OCI-LY3 (cell line): ENCODE results near the gene TSPAN3.

Source experiments
- EZH2phosphoT487 ChIP-seq: fragments of 200-600 bp; shearing (Covaris generic); IDR thresholded peaks from 2 replicates; pipeline ENCODE4 v1.6.1; 2018; ENCODE audit warnings: antibody characterized with exemption, mixed run types, low read depth
- TF ChIP-seq, protein P1 (sequence below): fragments of 200-600, 300-600 bp; sonication (generic); IDR thresholded peaks from 2 replicates; pipeline ENCODE4 v1.5.1; 2014; ENCODE audit warnings: antibody characterized with exemption, low read length, low read depth

DNA sequence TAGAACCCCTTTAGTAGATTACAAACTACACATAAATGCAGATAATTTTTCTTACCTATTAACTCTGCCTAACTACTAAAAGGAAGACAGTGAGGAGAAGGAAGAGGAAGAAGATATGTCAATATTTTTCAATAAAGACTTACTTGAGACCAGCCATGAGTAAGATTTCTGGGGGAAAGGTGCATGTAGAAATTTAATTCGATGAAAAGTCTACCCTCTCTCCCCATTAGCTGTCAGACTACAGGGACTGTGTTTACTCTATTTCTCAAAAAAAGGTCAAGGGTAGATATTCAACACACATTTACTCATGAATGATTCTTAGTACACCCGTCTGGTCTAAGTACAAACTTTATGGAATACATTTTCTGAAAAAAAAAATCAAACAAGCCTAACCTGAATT, 6.8 kb downstream of the TSPAN3 start:
- TF ChIP-seq, protein P1, sequence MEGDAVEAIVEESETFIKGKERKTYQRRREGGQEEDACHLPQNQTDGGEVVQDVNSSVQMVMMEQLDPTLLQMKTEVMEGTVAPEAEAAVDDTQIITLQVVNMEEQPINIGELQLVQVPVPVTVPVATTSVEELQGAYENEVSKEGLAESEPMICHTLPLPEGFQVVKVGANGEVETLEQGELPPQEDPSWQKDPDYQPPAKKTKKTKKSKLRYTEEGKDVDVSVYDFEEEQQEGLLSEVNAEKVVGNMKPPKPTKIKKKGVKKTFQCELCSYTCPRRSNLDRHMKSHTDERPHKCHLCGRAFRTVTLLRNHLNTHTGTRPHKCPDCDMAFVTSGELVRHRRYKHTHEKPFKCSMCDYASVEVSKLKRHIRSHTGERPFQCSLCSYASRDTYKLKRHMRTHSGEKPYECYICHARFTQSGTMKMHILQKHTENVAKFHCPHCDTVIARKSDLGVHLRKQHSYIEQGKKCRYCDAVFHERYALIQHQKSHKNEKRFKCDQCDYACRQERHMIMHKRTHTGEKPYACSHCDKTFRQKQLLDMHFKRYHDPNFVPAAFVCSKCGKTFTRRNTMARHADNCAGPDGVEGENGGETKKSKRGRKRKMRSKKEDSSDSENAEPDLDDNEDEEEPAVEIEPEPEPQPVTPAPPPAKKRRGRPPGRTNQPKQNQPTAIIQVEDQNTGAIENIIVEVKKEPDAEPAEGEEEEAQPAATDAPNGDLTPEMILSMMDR, result no peak
- TF ChIP-seq EZH2phosphoT487, result no peak
